ENCODE results near the gene ATXN1L. TPM values are rescaled to one million over a fixed set of nuclear protein-coding genes. Genes with fewer than 3 reads are reported as not detected.
"Not testable (repeated sequence)": the region's sequence is repeated elsewhere in the genome, so short reads cannot be mapped to it uniquely, and the experiment has no call there.

Gene ATXN1L
- total RNA-seq, 1 donor from 2014 or later, result 14.0 TPM

GRCh38 chr16:71811261-71811803 lies 34.4 kb upstream of the ATXN1L start:
- TF ChIP-seq, protein P1, sequence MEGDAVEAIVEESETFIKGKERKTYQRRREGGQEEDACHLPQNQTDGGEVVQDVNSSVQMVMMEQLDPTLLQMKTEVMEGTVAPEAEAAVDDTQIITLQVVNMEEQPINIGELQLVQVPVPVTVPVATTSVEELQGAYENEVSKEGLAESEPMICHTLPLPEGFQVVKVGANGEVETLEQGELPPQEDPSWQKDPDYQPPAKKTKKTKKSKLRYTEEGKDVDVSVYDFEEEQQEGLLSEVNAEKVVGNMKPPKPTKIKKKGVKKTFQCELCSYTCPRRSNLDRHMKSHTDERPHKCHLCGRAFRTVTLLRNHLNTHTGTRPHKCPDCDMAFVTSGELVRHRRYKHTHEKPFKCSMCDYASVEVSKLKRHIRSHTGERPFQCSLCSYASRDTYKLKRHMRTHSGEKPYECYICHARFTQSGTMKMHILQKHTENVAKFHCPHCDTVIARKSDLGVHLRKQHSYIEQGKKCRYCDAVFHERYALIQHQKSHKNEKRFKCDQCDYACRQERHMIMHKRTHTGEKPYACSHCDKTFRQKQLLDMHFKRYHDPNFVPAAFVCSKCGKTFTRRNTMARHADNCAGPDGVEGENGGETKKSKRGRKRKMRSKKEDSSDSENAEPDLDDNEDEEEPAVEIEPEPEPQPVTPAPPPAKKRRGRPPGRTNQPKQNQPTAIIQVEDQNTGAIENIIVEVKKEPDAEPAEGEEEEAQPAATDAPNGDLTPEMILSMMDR (IDR thresholded peaks at IDR 0.05; ENCODE audit: borderline replicate concordance), result no peak
- intact Hi-C loops (cut with micrococcal nuclease), result no loop called here
- Histone ChIP-seq H3K9me3 (replicated peaks) (no peaks in the 10 kb centered on the region), H3K4me1 (peaks cover 30% of the 10 kb centered on the region), H3K4me3 (no peak overlapping the region), H3K36me3 (no peaks in the 10 kb centered on the region), H3K27me3 (ENCODE audit: low read depth) (no peaks in the 10 kb centered on the region), H3K27ac (replicated peaks) (no peak overlapping the region)
- DNase-seq, result no peak

GRCh38 chr16:71817155-71817500 lies 28.6 kb upstream of the ATXN1L start:
- H3K4me3 ChIP-seq; H3K4me1 ChIP-seq; H3K36me3 ChIP-seq; H3K9me3 ChIP-seq (replicated peaks); DNase-seq; H3K27me3 ChIP-seq (ENCODE audit: low read depth); intact Hi-C loops (cut with micrococcal nuclease): not testable (repeated sequence)
- peak overlapping the region; percentile 73 for H3K27ac ChIP-seq (replicated peaks)

GRCh38 chr16:71826533-71827017 lies 19.2 kb upstream of the ATXN1L start:
- H3K4me1 ChIP-seq, result no peaks in the 10 kb centered on the region
- H3K27ac ChIP-seq (replicated peaks), result no peak overlapping the region
- H3K9me3 ChIP-seq (replicated peaks), result no peaks in the 10 kb centered on the region
- intact Hi-C loops (cut with micrococcal nuclease), result no loop called here
- no peak for DNase-seq
- TF ChIP-seq, protein P1 (IDR thresholded peaks at IDR 0.05; ENCODE audit: borderline replicate concordance), result no peak
- H3K4me3 ChIP-seq, result no peak overlapping the region
- peaks cover 4% of the 10 kb centered on the region for H3K36me3 ChIP-seq
- no peaks in the 10 kb centered on the region for H3K27me3 ChIP-seq (ENCODE audit: low read depth)

- TF ChIP-seq, protein P1 (IDR thresholded peaks at IDR 0.05; ENCODE audit: borderline replicate concordance), result no peak
- intact Hi-C loops (cut with micrococcal nuclease), result no loop called here
- H3K9me3 ChIP-seq (replicated peaks), result no peaks in the 10 kb centered on the region
- no peak for DNase-seq
- H3K4me1 ChIP-seq, result no peaks in the 10 kb centered on the region
- H3K27me3 ChIP-seq (ENCODE audit: low read depth), result no peaks in the 10 kb centered on the region
- H3K36me3 ChIP-seq, result peaks cover 4% of the 10 kb centered on the region
- H3K4me3 ChIP-seq, result no peak overlapping the region
- no peak overlapping the region for H3K27ac ChIP-seq (replicated peaks)
These were observed 15.4 kb upstream of the ATXN1L start for GRCh38 chr16:71830359-71830758.

- H3K4me1 ChIP-seq; H3K36me3 ChIP-seq; H3K9me3 ChIP-seq (replicated peaks); H3K27ac ChIP-seq (replicated peaks); H3K4me3 ChIP-seq; H3K27me3 ChIP-seq (ENCODE audit: low read depth); DNase-seq; intact Hi-C loops (cut with micrococcal nuclease): not testable (repeated sequence)
These were observed 14.1 kb upstream of the ATXN1L start for GRCh38 chr16:71831698-71832097.

- H3K4me1 ChIP-seq; H3K9me3 ChIP-seq (replicated peaks); DNase-seq; intact Hi-C loops (cut with micrococcal nuclease); H3K36me3 ChIP-seq; H3K27ac ChIP-seq (replicated peaks); H3K4me3 ChIP-seq; H3K27me3 ChIP-seq (ENCODE audit: low read depth): not testable (repeated sequence)
These were observed 13.7 kb upstream of the ATXN1L start for GRCh38 chr16:71832112-71832511.

DNA sequence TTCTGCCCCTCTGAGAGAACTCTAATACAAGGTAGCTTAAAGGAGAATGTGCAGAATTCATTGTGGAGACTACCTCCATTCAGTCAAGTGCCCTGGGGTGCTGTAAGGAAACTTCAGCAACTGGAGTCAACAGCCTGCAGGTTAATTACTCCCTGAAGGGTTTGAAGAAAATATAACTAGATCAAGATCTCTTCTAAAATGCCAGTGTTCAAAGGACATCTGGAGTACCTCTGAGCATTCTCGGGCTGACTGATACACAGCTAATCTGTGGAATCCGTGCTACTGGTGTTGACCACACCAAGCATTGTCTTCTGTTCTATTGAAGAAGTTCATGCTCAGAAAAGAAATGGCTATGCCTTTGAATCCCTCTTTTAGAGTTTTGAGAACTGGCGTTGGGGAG lies 11.5 kb upstream of the ATXN1L start:
- no peak for DNase-seq
- no peak overlapping the region for H3K4me3 ChIP-seq
- H3K27me3 ChIP-seq (ENCODE audit: low read depth), result no peaks in the 10 kb centered on the region
- no peaks in the 10 kb centered on the region for H3K9me3 ChIP-seq (replicated peaks)
- no peak overlapping the region for H3K27ac ChIP-seq (replicated peaks)
- H3K4me1 ChIP-seq, result no peaks in the 10 kb centered on the region
- no peaks in the 10 kb centered on the region for H3K36me3 ChIP-seq
- TF ChIP-seq, protein P1 (IDR thresholded peaks at IDR 0.05; ENCODE audit: borderline replicate concordance), result no peak
- intact Hi-C loops (cut with micrococcal nuclease), result no loop called here

Measured in left ventricle myocardium inferior (tissue), 1 donor.